Calu3 (cell line): ENCODE measurements around the gene ZNF486. TPM values are rescaled to one million over a fixed set of nuclear protein-coding genes. Genes with fewer than 3 reads are reported as not detected.
"Not testable (repeated sequence)": the region's sequence is repeated elsewhere in the genome, so short reads cannot be mapped to it uniquely, and the experiment has no call there.

Experiments used
- BruUV-seq: library from RNA; stranded (reverse); fragments of 400-500 nt; replicated peaks from 2 replicates; lab custom pipeline; 2021; lab: Mats Ljungman, UMichigan
- CTCF ChIA-PET: fragments of 300-600 bp; sonication (Branson Sonifier 250); formaldehyde crosslinking; loops from one replicate; lab custom pipeline; 2022; ENCODE audit warnings: antibody characterized with exemption; lab: Charles Lee
- DNase-seq: peaks from one replicate; pipeline ENCODE4 v3.0.0; 2022
- H3K27ac Mint-ChIP-seq: one replicate; pipeline ENCODE4 v1.8.0; 2022; ENCODE audit warnings: mixed read lengths; ENCODE audit not compliant: unreplicated experiment
- H3K27me3 Mint-ChIP-seq: one replicate; pipeline ENCODE4 v1.8.0; 2022; ENCODE audit warnings: mixed read lengths; ENCODE audit not compliant: unreplicated experiment
- H3K36me3 Mint-ChIP-seq: one replicate; pipeline ENCODE4 v1.8.0; 2022; ENCODE audit warnings: mild to moderate bottlenecking, moderate library complexity, mixed read lengths; ENCODE audit not compliant: insufficient read depth, unreplicated experiment
- H3K4me1 Mint-ChIP-seq: one replicate; pipeline ENCODE4 v1.8.0; 2022; ENCODE audit warnings: mild to moderate bottlenecking, low read depth, mixed read lengths; ENCODE audit not compliant: unreplicated experiment
- H3K4me3 Mint-ChIP-seq: one replicate; pipeline ENCODE4 v1.8.0; 2022; ENCODE audit warnings: mild to moderate bottlenecking, low read depth, moderate library complexity, mixed read lengths; ENCODE audit not compliant: unreplicated experiment
- H3K9me3 Mint-ChIP-seq: one replicate; pipeline ENCODE4 v1.8.0; 2022; ENCODE audit warnings: low read depth, mixed read lengths; ENCODE audit not compliant: unreplicated experiment
- CTCF ChIP-seq: fragments of 200-600 bp; IDR thresholded peaks from one replicate; pipeline ENCODE4 v1.8.0; 2022; ENCODE audit warnings: antibody characterized with exemption; ENCODE audit not compliant: unreplicated experiment
- intact Hi-C: fragments of 100-400 bp; cut with micrococcal nuclease; formaldehyde crosslinking; loops from one replicate; pipeline ENCODE4 v1.10.0; 2022; ENCODE audit not compliant: unreplicated experiment
- total RNA-seq: library from RNA; stranded (reverse); gene quantifications from 2 replicates; pipeline ENCODE4 v1.2.3, GENCODE V29; 2022

The ZNF486 gene
- total RNA-seq, 1 experiment from 2014 or later = not detected

DNA sequence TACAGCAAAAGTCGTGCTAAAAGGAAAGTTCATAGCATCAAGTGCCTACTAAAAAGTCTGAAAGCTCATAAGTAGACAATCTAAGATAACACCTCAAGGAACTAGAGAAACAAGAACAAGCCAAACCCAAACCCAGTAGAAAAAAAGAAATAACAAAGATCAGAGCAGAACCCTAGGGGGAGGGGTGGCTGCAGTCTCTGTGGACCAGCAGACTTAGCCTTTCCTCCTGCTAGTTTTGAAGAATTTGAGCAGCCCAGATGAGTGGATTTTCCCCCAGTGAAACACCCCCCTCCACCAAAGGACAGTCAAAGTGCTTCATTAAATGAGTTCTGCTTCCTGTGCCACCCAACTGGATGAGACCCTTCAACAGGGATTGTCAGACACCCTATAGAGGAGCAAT lies 2.6 kb upstream of the ZNF486 start:
- no peak overlapping the region for H3K4me3 Mint-ChIP-seq
- H3K36me3 Mint-ChIP-seq = no peaks in the 10 kb centered on the region
- H3K27me3 Mint-ChIP-seq = no peaks in the 10 kb centered on the region
- no peak for TF ChIP-seq CTCF
- BruUV-seq = no TSS peak
- no peak overlapping the region for H3K27ac Mint-ChIP-seq
- H3K9me3 Mint-ChIP-seq = peaks cover 12% of the 10 kb centered on the region
- no peaks in the 10 kb centered on the region for H3K4me1 Mint-ChIP-seq
- intact Hi-C loops = no loop called here
- CTCF ChIA-PET = no interaction called here
- no peak for DNase-seq

DNA sequence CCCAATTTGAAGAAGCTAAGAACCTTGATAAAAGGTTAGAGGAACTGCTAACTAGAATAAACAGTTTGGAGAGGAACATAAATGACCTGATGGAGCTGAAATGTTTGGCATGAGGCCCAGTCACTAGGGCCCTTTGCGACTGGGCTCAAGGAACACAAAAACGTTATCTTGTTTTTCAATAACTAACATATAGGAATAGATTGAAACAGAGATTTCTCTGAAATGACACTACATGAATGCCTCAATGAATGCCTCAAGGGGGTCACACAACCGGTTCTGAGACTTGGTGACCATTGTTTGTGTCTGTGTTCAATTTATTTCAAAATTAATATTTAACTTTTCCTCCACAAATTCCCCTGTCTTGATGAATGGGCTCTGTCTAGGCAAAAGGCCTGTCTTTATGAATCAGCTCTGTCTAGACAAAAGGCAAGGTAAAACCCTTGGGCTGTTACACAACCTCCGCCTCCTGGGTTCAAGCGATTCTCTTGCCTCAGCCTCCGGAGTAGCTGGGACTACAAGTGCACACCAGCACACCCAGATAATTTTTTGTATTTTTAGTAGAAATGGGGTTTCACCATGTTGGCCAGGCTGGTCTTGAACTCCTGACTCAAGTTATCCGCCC lies 932 bp upstream of the ZNF486 start:
- H3K27ac Mint-ChIP-seq = no peak overlapping the region
- BruUV-seq = no TSS peak
- H3K4me1 Mint-ChIP-seq = no peaks in the 10 kb centered on the region
- intact Hi-C loops = no loop called here
- H3K4me3 Mint-ChIP-seq = no peak overlapping the region
- CTCF ChIA-PET = no interaction called here
- no peaks in the 10 kb centered on the region for H3K36me3 Mint-ChIP-seq
- no peaks in the 10 kb centered on the region for H3K27me3 Mint-ChIP-seq
- TF ChIP-seq CTCF = no peak
- DNase-seq = no peak
- peaks cover 12% of the 10 kb centered on the region for H3K9me3 Mint-ChIP-seq

- no peak overlapping the region for H3K4me3 Mint-ChIP-seq
- BruUV-seq = no TSS peak
- peaks cover 10% of the 10 kb centered on the region for H3K9me3 Mint-ChIP-seq
- CTCF ChIA-PET = interaction anchor here (0.6 kb wide), 1 partner anchor 1956 kb away, joined by 6 read pairs; no protein-coding TSS in a partner anchor
- TF ChIP-seq CTCF = no peak
- no peak for DNase-seq
- H3K27ac Mint-ChIP-seq = no peak overlapping the region
- no peaks in the 10 kb centered on the region for H3K27me3 Mint-ChIP-seq
- no peaks in the 10 kb centered on the region for H3K4me1 Mint-ChIP-seq
- no peaks in the 10 kb centered on the region for H3K36me3 Mint-ChIP-seq
- intact Hi-C loops = no loop called here
Measured at GRCh38 chr19:20167651-20168122, 673 bp downstream of the ZNF486 start.

DNA sequence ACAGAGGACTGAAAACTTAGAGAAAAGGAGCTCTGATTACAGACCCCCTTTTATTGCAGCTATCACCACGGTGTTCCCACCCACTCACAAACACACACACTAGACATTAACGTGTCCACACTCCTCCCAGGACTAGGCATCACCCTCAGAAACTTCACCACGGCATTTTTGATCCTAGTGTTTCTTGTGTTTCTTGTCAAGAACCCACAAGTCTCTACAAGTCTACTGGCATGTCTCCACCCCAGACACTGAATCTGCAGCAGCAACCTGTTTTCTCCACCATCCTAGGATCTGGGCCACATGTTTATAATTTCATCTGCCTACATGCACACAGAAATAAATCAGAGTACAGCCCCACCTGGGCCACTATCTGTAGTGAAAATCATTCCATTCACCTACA lies 4.3 kb downstream of the ZNF486 start:
- CTCF ChIA-PET = no interaction called here
- H3K4me3 Mint-ChIP-seq = no peak overlapping the region
- no peaks in the 10 kb centered on the region for H3K27me3 Mint-ChIP-seq
- peaks cover 5% of the 10 kb centered on the region for H3K9me3 Mint-ChIP-seq
- DNase-seq = no peak
- intact Hi-C loops = no loop called here
- H3K27ac Mint-ChIP-seq = no peak overlapping the region
- TF ChIP-seq CTCF = no peak
- BruUV-seq = no TSS peak
- no peaks in the 10 kb centered on the region for H3K36me3 Mint-ChIP-seq
- no peaks in the 10 kb centered on the region for H3K4me1 Mint-ChIP-seq

GRCh38 chr19:20175848-20176247 lies 8.8 kb downstream of the ZNF486 start:
- H3K4me1 Mint-ChIP-seq, intact Hi-C loops, H3K36me3 Mint-ChIP-seq, CTCF ChIA-PET, H3K4me3 Mint-ChIP-seq, H3K27ac Mint-ChIP-seq, DNase-seq, H3K9me3 Mint-ChIP-seq, H3K27me3 Mint-ChIP-seq, BruUV-seq: not testable (repeated sequence)

- BruUV-seq, DNase-seq, H3K27me3 Mint-ChIP-seq, H3K4me3 Mint-ChIP-seq, H3K4me1 Mint-ChIP-seq, CTCF ChIA-PET, H3K9me3 Mint-ChIP-seq, H3K27ac Mint-ChIP-seq, intact Hi-C loops, H3K36me3 Mint-ChIP-seq: not testable (repeated sequence)
Measured at GRCh38 chr19:20179956-20180355, 12.9 kb downstream of the ZNF486 start.
